Ureter (tissue), 1 donor: ENCODE measurements around the gene TCEAL1. TPM values are rescaled to one million over a fixed set of nuclear protein-coding genes. Genes with fewer than 3 reads are reported as not detected.
"Not testable (repeated sequence)": the region's sequence is repeated elsewhere in the genome, so short reads cannot be mapped to it uniquely, and the experiment has no call there.

Source experiments
- DNase-seq: peaks from one replicate; pipeline ENCODE4 v3.0.0-alpha.2; 2020; ENCODE audit warnings: low spot score
- total RNA-seq: library from RNA; stranded (reverse); gene quantifications from one replicate; pipeline ENCODE4 v1.2.4, GENCODE V29; 2023
- donor health status: DM: yes; HTN: yes; CAD: no.

Gene TCEAL1, protein sequence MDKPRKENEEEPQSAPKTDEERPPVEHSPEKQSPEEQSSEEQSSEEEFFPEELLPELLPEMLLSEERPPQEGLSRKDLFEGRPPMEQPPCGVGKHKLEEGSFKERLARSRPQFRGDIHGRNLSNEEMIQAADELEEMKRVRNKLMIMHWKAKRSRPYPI
- total RNA-seq: 53.7 TPM

DNA sequence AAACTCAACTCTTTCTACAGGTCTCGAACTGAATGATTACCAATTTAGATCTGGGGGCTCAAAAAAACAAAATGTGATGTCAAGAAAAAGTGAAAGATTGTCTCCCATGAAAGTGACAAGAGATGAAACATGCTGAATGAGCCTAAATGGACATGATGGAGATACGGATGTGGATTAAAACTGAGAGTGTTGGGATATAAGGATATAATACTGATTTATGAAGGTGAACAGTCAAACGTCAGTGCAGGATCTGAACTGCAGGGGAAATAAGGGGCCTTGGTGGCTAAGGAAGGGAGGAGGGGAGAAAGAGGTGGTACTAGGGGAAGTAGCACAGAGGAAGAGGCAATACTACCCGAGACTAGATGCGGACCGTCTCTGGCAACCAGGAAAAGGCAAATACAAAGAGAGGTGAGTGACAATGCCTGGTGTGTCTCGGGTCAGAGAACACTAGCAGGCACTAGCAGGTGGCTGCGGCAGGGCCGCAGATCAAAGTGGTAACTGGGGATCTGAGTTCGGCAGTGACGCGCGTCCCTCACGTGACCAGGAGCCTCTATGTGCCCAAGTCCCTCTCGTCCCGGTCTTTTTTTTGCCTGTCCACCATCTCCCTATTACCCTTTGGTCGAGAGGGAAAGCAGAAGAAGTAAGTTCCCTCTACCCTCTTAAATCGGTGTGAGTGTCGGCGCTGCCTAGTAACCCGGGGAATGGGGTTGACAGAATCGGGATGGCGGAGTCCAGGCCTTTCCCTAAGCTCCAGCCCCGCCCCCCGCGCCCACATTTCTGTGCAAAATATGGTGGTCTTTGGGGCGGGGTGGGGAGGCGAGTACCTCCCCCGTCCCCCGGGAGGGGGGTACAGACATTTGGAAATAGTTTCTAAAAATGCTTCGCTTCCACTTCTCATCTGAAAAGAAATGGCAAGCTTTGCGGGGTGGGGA, at the start of gene TCEAL1:
Gene TCEAL1, plus strand, starts transcription at position 590 of the 932 bp plus-strand sequence. CDS start 942 bp downstream, outside the sequence.
- peak; percentile 62 for DNase-seq

DNA sequence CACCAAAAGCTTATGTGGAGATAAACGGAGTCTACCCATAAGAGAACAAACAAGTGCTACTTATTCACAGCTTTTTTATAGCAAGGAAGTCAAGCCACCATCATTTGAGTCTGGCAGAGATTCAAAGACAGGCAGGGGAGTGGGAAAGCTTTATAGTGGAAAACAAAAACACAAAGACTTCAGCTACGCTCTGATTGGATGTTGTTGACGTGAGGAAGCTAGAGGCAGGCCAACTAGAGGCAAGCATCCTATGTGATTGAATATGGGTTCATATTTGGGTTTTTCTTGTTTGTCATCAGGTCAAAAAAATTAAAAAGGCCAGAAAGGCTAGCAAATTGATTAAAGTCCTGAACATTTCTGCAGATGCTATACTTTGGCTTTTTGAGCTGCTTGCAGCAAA, 44.2 kb upstream of the TCEAL1 start:
- DNase-seq: no peak

DNA sequence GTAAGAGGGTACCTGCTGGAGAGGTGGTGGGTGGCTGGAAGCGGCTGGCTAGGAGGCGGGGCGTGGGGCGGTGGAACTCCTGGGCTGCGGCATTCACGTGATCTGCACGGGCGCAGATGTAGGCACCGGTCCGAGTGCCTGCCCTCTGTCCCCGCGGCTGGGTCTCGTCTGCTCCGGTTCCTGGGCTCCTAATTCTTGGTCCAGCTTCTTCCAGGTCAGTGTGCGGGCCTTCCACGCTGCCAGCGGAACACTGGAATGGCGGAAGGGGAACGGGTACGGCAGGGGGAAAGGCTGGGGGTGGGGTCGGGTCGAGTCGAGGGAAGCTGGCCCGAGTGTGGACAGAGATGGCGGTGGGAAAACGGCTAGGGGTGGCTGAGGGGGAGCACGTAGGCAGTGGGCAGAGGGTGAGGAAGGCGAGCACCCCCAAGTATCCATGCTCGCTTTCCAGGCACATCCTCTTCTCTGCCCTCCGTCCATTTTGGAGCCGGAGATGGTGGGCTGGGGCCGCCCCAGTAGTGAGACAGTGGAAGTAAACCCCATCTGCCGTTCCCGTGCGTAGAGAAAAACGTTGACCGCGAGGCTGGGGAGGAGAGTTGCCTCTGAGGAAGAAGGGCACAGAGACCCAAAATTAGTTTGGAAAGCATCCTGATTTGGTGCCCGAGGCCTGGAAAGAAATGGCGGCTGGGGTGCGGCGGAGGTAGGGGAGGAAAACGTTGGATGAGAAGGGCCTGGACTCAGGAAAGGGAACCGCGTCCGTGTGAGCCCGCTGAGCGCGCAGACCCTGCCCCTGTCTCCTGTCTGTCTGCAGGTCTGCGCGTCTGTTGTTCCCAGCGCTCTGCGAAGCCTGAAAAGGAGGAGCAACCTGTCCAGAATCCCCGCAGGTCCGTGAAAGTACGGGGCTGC, 43.1 kb upstream of the TCEAL1 start, which contains the start of gene TCEAL4:
Gene TCEAL4, plus strand, starts transcription at position 105 of the 903 bp plus-strand sequence. CDS start 1,161 bp downstream, outside the sequence.
- peak; percentile 68 for DNase-seq

DNA sequence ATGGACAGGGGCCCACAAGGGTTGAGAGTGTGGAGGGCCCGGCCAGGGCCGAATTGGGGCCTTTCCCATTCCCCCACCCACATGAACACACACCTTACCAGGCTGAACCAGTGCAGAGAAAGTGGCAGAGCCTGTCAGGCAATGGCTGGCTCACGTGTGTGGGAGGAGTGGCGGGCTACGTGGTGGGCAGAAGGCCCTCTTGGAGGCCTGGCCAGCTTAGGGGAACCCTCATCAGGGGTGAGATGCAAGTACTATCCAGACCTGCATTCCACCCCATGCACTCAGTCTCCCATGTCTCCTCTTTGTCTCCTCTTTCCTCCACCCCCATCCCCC, 42.5 kb upstream of the TCEAL1 start:
- DNase-seq: peak; percentile 55

DNA sequence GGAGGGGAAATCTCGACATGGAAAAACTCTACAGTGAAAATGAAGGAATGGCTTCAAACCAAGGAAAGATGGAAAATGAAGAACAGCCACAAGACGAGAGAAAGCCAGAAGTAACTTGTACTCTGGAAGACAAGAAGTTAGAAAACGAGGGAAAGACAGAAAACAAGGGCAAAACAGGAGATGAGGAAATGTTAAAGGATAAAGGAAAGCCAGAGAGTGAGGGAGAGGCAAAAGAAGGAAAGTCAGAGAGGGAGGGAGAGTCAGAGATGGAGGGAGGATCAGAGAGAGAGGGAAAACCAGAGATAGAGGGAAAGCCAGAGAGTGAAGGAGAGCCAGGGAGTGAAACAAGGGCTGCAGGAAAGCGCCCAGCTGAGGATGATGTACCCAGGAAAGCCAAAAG, 42.1 kb upstream of the TCEAL1 start:
- no peak for DNase-seq

DNA sequence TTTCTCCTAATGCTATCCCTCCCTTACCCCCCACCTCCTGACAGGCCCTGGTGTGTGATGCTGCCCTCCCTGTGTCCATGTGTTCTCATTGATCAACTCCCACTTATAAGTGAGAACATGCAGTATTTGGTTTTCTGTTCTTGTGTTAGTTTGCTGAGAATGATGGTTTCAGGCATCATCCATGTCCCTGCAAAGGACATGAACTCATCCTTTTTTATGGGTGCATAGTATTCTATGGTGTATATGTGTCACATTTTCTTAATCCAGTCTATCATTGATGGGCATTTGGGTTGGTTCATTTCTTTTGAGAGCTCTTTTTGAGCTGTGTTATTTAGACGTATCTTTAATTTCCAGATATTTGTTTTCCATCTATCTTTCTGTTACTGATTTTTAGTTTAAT, 36.5 kb upstream of the TCEAL1 start:
- not testable (repeated sequence) for DNase-seq

DNA sequence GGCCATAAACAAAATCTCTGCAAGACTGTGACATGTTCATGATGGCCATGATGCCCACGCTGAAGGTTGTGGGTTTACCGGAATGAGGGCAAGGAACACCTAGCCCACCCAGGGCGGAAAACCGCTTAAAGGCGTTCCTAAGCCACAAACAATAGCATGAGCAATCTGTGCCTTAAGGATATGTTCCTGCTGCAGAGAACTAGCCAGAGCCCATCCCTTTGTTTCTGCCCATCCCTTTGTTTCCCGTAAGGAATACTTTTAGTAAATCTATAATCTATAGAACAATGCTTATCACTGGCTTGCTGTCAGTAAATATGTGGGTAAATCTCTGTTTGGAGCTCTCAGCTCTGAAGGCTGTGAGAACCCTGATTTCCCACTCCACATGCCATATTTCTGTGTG, 33.6 kb upstream of the TCEAL1 start:
- DNase-seq: not testable (repeated sequence)

DNA sequence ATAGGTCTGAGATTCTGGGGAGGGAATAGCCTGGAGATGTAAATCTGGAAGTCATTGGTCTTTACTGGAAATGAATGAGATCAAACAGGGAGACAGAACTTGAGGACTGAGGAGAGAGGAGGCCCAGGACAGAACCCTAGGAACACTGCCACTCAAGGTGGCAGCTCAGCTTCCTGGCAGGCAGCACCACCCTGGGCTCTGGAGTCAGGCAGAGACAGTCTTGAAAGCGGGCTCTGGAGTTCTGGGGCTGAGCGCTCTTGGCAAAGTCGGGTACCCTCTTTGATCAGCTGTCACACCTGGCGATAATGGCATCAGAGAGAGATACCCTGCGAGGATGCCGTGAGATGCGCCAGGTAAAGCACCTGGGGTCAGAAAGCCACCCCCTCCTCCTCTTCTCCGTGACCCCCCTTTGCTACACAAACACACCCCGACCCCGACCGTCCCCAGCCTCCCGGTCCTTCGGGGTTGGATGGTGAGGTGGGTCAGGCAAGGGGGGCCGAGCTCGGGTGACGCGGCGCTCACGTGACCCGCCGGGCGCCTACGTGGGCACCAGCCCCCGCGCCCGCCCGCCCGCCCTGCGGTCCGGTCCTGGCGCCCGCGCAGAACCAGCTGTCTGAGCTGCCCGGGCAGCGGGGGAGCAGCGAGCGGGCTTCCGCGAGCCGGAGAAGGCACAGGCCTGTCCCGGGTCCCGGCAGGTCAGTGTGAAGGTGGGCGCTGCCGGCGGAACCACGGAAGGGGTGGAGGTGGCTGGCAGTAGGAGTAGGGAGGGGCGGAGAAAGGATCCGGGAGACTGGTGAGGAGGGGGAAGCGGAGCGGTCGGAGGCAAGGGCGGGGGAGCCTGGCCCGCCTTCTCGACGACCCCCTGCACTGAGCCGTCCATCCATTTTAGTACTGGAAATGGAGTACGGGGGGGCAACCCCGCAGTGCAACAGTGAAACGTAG, 21.1 kb upstream of the TCEAL1 start, which contains the start of gene TCEAL3:
Gene TCEAL3, plus strand, starts transcription at position 600 of the 942 bp plus-strand sequence. CDS start 1,102 bp downstream, outside the sequence.
- peak; percentile 61 for DNase-seq

DNA sequence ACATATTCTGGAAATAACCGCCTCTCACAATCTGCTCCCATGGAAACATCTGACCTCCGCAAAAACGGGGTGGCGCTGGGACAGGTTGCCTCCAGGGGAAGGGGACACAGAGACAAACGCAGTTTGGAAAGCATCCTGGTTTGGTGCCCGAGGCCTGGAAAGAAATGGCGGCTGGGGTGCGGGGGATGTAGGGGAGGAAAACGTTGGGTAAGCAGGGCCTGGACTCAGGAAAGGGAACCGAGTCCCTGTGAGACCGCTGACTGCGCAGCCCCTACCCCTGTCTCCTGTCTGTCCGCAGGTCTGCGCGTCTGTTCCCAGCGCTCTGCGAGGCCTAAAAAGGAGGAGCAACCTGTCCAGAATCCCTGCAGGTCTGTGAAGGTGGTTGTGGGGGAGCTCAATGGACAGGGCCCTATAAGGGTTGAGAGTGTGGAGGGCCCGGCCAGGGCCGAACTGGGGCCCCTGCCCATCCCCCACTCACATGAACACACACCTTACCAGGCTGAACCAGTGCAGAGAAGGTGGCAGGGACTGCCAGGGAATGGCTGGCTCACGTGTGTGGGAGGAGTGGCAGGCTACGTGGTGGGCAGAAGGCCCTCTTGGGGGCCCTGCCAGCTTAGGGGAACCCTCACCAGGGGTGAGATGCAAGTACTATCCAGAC, 20.3 kb upstream of the TCEAL1 start:
- no peak for DNase-seq

DNA sequence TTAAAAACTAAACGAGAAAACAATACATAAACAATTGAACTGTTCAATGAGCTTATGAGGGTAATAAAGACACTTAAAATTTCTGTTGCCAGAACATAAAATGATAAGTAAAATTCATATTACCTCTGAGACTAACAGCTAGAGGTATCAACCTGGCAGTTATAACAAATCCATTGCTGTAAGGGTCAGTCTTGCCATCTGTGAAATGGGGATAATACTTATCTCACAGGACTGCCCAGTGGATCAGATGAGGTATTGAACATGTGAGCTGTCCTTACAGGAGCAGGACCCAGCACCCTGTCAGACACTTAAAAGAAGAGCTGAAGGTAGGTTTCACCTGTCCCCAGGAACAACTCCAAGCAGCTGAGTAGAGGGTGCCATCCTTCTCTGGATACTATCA, 18.5 kb upstream of the TCEAL1 start:
- DNase-seq: no peak

DNA sequence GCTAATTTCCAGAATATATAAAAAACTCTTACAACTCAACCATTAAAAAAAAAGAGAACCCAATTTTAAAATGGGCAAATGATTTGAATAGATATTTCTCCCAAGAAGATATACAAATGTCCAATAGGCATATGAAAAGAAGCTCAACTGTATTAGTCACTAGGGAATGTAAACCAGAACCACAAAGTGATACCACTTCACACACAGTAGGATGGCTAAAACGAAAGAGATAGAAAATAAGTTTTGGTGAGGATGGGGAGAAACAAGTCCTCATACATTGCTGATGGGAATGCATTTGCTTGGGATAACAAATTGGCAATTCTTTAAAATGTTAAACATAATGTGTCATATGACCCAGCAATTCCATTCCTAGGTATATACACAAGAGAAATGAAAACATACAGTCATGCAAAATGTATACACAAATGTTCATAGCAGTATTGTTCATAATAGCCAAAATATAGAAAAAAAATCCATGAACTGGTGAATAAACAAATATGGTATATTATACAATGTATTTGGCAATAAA, 15.3 kb upstream of the TCEAL1 start:
- DNase-seq: no peak

DNA sequence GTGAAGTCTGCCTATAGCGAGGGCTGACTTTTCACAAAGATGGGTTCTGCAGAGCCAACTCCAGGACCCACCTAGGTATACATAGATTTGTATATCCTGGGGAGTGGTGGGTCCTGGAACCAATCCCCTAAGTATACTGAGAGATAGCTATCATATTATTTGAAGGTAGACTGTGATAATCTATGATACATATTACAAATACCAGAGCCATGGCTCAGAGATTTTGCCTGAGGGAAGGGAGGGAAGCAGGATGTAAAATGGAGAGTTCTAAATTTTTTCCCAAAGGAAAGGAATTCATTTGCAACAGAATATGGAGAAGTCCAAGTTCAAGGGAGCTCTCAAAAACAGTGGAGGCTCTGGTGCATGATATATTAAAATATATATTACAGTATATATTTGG, 13.8 kb upstream of the TCEAL1 start:
- no peak for DNase-seq

DNA sequence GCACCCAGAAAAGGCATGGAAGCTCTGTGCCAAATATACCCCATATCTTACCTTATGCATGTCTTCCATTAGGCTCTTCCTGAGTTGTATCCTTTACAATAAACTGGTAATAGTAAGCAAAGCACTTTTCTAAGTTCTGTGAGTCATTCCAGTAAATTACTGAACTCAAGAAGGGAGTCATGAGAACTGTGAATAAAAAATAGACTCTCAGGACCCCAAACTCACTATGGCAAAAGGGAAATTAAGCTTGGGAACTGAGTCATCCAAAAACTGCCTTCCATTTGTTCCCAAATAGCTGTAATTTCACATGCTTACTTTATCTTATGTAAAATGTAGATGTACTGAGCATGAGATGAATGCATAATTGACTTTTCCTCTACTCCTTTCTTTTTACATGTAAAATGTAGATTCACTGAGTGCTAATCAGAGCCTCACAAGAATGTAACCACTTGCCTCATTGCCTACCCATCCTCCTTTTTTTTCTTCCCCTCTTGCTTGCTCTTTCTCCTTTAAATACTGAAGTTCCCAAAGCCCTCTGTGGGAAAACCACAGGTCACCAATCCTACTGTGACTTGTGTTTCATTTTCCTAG, 12.9 kb upstream of the TCEAL1 start:
- DNase-seq: no peak

DNA sequence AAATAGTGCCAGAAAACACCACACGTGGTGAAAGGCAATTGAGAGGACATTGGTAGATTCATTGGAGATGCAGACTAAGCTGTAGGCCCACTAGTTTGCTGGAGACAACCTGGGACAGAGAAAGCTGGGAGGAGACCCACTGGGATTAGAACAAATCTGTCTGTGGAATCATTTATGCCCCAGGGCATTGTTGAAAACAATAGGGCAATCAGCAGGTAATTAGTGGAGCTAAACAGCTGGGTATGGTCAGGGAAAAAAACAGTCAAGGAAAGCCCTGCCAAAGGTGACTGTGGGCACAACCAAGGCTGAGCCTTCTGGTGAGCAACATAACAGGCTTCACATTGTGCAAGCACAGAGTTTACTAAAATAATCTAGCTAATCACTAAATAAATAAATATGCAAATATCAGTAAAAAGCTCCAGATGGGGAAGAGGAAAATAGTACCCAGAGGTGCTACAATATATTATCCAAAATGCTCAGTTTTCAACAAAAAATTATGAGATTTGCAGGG, 12.0 kb upstream of the TCEAL1 start:
- no peak for DNase-seq

DNA sequence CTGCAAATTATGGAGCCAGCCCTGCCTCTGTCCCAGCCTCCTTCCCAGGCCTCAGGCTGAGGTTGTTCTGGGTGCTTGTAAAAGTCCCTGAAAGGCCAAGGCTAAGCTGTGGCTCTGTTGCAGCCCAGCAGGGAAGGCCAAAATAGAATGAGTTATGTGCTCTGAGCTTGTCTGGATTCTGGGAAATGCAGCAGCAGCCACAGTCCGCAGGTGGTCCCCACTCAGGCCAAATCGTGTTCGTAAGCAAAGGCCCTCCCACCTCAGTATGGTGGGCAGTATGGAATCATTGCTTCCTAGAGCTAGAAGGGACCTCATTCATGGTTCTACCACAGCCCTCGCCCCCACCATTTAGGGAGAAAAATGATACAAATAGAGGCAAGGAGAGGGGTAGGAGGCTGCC, 4.7 kb upstream of the TCEAL1 start:
- no peak for DNase-seq

DNA sequence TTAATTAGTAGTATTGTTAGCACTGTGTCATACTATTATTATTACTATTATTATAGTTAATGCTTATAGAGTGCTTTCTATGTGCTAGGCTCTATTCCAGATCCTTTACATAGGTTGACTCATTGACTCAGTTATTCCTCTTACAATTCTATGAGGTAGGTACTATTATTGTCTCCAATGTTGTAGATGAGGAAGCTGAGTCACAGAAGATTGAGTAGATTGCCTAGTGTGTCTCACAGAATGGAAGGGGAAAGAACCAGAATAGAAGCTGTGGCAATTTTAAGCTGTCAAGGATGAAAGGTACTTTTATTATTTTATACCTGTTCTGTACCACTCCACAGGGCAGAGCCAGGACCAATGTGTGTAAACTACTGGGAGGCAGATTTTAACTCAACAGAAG, 1.9 kb upstream of the TCEAL1 start:
- no peak for DNase-seq

DNA sequence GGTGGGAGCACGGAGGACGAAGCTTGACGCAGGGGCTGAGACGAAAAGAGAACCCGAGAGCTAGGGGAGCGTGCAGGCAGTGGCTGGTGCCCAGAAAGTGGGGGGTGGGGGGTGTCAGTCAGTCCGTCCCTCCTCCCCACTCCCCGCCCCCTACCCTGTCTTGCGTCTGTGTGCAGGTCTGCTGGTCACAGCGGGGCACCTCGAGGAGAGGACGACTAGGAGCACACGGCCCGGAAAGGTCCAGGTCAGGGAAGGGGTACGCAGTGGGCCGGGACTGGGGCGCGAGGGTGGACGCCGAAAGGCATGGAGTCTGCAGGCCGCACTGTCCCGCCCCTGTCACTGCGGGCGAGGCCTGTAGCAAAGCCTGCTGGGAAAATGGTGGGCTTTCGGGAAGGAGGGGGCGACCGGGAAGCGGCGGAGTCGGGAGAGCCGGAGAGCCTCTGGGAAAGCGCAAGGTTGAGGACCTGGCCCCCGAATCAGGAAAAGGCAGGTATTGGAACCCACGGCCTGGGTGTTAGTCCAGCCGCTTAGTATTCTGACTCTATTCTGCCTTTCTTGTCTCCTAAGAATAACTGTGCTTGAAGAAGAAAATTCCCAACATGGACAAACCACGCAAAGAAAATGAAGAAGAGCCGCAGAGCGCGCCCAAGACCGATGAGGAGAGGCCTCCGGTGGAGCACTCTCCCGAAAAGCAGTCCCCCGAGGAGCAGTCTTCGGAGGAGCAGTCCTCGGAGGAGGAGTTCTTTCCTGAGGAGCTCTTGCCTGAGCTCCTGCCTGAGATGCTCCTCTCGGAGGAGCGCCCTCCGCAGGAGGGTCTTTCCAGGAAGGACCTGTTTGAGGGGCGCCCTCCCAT, 769 bp downstream of the TCEAL1 start:
- DNase-seq: peak; percentile 73

DNA sequence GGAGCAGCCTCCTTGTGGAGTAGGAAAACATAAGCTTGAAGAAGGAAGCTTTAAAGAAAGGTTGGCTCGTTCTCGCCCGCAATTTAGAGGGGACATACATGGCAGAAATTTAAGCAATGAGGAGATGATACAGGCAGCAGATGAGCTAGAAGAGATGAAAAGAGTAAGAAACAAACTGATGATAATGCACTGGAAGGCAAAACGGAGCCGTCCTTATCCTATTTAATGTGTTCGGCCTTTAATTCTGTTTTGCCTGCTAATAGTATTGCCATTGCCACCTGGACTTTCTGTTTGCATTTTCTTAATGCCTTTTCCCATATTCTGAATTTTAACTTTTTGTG, 1.4 kb downstream of the TCEAL1 start:
- DNase-seq: no peak

DNA sequence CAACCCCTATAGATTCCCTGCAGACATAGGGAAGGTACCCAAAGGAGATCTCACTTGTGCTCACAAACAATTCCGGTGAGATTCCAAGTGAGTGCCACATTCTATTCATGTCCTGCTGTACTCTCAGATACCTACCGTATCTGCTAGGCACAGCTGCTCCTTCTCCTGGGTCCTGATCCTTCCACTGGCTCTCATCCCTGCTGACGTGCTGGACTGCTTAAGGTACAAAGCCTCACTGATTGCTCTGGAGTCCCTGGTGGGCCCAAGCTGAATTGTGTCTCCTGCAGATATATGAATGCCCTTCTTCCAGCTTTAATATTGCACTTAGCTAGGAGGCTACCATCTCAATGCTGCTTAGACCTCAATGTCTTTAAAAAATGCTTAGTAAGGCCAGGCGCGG, 2.4 kb downstream of the TCEAL1 start:
- DNase-seq: no peak
